ENCODE measurements around the gene GRAP.
A peak's percentile ranks its signal among the peaks of the same experiment; 100 is the strongest.
"Not testable (repeated sequence)": the region's sequence is repeated elsewhere in the genome, so short reads cannot be mapped to it uniquely, and the experiment has no call there.

The GRAP gene

DNA sequence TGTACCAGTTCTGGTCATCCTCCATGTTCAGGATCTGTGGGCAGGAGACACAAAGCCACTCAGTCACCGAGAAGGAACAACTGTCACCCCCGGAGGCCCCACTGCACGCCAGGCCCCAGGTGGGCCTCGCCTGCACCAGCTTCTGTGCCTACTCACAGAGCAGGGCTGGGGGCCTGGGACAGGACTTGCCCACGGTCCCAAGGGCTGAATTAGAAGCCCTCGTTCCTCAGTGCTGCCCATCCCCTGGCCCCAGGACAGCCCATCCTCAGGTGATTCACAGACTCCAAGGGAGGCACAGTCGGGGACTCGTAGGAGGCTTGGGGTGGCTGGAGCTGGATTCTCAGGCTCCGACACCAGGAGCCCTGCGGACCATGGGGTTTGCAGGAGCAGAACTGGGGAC lies 4.9 kb downstream of the GRAP start:
- not testable (repeated sequence) for DNase-seq

DNA sequence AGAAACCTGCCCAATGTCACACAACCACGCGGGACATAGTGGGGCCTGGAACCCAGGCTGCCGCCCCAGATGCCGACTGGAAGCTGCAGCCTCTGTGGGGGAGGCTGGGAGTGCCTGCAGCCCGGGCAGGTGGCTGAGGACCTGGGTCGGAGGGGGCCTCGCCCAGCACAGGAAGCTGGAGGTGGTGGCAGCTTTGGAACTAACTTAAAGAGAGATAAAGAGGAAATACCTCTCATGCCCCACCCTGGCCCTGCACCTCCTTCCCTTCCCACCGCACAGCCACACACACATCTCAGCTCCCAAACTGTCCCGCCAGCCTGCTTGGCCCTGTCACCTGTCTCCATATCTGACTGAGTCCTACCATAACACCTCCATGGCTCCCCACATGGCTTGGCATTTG lies 6.4 kb downstream of the GRAP start:
- DNase-seq = not testable (repeated sequence)

DNA sequence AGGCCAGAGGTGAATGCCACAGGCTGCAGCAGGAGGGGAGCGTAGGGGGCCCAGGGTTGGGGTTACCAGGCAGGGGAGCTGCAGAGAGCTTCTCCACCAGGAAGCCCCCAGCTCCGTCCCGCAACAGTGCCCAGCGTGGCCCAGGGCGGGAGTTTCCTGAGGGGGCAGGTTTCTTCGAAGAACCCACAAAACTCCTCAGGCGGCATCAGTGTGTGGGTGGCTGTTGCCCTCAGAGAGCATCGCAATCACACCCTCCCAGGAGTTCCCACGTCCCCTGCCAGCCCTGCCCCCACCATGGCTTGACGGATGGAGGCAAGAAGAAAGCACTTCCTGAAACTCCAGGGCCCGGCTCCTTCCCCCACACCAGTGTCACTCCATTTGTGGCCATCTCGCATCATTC lies 8.0 kb downstream of the GRAP start:
- DNase-seq = not testable (repeated sequence)

DNA sequence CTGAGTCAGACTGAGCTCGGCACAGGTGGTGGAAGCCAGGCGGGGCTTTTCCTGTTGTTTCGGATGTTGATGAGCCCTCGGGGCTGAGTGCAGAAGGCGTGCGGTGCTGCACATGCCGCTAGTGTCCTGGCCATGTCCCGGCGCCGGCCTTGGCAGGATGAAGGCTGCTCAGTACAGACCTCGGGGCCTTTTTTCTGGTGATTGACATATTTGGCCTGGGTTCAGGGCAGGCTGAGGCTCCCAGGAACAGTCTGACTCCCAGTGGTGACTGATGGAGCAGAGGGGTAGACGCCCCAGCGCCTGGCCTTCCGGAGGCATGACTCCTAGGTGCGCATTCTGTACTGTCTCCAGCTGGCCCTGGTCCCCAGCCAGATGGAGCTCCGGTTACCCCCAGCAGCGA lies 8.8 kb downstream of the GRAP start:
- not testable (repeated sequence) for DNase-seq

DNA sequence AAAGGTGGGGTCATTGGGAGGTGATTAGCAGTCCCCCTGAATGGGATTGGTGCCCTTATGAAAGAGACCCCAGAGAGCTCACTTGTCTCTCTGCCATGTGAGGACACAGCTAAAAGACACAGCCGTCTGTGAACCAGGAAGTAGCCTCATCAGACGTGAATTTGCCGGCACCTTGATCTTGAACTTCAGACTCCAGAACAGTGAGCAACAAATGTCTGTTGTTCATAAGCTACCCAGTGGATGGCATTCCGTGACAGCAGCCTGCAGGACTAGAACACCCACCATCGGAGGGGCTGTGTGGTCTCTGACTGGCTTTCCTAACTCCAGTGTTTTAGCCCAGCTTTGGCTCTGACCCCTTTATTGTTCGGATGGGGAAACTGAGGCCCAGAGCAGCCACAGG lies 9.2 kb downstream of the GRAP start:
- not testable (repeated sequence) for DNase-seq

DNA sequence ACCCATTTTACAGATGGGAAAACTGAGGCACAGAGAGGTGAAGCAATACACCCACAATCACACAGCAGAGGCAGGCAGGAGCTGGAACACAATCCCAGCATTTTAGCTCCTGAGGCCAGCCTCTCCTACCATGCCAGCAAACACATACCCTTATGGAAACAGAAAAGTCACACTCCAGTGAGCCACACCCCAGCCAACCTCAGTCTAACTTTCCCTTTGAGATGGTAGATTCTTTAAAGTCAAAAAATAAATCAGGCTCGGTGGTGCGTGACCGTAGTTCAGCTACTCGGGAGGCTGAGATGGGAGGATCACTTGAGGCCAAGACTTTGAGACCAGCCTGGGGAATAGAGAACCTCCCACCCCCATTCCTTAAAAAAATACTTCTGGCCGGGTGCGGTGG lies 10.6 kb downstream of the GRAP start:
- not testable (repeated sequence) for DNase-seq

DNA sequence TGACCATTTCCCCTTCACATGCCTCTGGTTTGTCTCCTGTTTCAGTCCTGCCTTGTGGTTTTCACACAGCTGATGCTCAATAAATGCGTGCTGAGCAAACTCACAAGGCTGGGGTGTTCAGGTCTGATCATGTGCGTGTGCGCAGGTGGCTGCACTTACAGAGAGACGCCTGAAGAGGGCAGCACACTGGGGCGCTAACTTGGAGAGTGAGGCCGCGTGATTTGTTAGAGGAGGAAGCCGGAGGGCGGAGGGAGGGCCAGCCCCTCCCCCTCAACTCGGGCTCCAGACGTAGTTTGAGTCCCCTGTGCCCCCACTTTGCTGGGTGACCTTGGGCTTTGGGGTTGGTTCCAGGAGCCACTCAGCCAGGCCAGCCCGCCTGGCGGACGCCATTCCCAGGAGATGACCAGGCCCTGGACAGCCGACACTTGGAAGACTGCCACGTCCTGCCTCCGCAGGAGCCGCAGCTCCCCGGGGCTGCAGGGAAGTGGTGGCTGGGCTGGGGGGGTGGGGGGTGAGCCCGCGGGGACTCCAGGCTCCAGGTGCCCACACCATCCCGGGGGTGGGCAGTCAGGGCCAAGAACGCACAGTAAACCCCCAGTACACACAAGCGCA lies 14.3 kb downstream of the GRAP start:
- not testable (repeated sequence) for DNase-seq

DNA sequence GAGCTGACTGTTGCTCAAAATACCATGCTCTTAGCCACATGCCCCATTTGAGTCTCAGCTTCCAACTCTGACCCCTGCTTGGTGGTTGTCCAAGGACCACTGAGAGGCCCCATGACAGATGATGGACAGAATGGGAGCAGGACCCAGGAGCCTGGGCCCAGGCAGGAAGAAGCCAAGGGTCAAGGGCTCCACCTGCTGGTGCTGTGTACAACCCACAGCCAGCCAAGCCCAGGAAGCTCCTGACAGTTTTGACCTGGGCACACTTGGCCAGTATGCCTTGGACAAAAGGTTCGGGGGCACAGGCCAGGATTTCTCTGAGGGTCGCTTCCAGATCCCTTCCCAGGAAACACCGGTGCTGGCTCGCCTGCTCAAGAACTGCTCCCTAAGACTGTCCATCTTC lies 15.0 kb downstream of the GRAP start:
- DNase-seq = peak; percentile 63

DNA sequence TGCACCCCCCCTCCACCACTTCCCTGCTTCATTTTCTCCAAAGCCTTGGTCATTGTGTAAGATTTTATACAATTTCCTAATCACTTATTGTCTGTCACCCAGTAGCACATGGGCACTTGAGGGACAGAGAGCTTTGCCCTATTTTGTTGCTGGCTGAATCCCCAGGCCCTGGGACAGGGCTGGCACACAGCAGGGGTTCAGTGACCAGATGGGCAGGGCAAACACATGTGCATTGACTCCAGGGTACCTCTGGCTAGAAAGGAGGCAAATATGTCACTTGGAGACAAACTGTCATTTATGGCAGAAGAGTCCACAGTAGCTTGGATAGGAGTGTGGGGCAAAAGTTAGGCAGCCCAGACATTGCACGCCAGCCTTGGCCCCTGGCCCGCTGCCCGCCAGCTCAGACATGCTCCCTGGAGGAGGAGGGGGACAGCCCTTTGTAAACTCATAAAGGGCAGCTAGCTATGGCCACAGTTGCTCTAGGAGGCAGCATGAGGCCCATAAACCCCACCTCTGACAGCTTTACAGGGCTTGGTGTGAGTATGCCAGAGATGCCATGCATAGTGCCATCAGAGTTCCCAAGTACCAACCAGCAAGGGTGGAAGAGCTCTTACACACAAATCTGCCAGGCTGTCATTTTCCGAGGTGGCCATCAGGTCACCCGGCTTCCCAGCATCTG lies 15.8 kb downstream of the GRAP start:
- DNase-seq = not testable (repeated sequence)

DNA sequence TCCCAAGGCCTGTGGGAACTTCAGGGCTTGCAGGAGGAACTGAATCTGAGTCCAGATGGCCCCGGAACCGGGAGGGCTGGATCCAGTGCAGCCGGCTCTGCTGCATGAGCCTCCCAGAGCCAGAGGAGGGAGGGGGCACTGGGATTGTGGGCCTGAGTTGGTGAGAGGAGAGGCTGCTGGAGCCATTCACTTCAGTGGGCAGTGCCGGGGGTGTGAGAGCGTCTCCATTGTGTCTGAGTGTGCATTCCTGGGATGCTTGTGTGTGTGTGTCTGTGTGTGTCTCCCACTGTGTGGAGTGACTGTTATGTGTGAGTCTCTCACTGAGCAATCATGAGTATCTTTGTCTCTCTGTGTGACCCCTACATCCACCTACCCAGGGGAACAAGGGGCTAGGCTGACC lies 17.0 kb downstream of the GRAP start:
- DNase-seq = not testable (repeated sequence)

DNA sequence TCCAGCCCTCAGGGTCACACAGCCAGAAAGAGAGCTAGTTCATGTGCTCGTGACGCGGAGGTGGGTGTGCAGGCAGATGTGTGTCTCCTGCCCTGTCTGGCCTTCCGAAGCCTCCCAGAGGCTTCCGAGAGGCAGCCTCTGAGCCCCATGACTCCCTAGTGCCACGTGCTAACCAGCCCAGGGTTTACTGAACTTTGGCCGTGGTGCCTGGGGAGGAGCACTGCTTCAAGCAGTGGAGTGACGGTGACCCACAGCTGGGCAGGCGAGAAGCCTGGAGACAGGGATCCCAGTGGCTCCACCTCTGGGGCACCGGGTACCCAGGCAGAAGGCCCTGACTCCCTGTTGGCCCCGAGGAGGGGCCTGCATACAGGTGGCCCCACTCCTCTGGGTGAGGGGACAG lies 18.1 kb downstream of the GRAP start:
- DNase-seq = not testable (repeated sequence)

DNA sequence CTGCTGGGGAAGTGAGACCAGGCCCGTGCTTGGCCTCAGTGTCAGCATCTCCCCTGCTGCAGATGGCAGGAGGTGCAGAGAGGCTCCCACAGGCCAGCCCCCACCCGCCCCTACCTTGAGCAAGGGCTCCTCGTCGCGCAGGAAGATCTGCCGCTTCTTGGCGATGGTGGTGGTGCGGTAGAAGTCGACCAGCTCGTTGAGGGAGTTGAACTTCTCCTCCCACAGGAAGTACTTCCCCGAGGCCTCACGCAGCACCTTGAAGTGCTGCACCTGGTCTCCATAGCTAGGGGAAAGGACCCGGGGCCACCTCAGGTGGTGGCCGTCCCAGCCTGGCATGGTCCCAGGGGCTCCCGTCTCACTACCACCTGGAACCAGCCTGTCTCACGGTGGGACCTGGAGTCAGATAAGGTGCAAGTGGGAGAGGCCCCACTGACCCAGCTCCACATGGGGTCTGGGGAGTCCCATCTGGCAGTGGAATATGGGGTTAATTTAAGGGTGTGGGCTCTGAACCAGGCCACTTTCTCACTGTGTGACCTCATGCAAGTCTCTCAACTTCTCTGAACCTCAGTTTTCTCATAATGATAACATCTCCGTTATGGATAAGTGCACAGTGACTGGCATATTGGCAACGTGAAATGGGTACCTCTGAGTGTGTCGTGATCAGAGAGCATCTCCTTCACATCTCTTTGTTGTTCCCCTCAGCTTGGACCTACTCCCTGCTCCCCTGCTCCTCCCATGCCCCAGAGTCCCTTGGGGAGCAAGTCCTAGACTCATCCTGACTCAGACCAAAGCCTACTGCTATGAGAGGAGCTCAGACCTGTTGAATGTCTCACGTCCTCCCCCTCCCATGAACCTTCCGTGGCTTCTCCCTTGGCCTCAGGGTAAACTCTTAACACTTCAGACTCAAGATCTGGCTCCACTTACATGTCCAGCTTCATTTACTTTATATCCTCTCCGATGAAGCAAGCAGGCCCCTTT lies 22.4 kb downstream of the GRAP start:
- peak; percentile 32 for DNase-seq

DNA sequence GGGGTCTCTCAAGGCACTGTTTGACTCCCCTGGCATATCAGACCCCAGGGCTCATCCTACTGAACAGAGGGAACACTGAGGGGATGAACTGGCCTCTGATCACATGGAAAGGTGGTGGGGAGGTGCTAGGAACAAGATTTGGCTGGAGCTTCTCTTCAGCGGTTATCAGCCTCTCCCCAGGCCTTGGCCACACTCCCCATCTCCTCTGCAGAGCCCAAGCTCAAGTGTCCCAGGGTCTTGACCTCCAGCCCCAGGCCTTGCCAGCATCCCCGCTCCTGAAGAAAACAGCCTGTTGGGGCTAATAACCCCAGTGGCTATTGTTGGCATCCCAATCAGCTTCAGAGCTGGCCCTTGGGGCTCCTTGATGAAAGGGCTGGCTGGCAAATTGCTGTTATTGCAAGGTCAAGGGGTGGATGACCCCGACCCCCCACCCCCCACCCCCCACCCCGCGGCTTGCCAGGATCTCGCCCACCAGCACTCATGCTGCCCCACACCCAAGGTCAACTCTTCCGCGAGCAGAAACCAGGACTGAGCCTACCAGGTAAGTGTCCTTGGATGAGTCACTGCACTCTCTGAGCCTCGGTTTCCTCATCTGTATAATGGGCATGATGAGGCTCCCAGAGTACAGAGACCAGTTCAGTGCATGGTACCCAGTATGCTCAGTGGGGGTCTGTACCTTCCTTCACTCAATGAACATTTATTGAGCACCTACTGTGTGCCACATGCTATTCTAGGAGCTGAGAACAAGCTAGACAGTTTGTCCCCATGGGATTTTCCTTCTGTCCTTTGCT lies 23.4 kb downstream of the GRAP start:
- no peak for DNase-seq

DNA sequence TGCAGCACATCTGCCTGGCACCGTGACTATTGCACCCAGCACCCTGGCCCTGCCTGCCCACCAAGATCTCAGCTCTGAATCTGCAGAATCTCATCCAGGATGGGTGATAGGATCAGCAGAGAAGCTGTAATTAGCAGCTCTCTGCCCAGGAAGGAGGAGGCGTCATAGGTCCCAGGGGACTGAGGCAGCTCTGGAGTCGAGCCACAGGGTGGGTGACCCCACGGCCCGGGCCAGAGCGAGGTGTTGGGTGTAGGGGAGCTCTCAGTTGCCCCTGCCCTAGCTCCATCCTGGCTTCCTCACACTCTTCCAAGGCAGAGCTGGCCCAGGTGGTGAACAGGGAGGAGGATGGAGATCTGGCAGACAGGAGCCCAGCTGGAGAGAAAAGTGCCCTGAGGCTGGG lies 24.0 kb downstream of the GRAP start:
- no peak for DNase-seq

DNA sequence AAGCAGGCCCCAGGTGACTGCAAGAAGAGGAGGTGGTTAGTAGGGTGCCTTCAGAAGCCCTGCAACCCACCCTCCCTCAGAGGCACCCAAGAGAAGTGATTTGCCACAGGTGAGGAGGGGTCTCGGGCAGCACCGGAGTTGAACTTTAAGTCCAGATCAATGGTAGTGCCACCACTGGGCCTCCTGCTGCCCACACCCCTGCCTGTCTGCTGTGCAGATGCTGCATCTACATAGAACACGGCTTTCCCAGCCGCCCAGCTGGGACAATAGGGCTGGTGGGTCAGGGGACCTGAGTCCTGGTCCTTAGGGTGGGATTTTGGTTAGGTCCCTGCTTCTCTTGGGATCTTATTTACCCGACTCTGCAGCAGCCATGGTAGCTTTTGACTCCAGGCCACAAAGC lies 24.6 kb downstream of the GRAP start:
- DNase-seq = no peak

DNA sequence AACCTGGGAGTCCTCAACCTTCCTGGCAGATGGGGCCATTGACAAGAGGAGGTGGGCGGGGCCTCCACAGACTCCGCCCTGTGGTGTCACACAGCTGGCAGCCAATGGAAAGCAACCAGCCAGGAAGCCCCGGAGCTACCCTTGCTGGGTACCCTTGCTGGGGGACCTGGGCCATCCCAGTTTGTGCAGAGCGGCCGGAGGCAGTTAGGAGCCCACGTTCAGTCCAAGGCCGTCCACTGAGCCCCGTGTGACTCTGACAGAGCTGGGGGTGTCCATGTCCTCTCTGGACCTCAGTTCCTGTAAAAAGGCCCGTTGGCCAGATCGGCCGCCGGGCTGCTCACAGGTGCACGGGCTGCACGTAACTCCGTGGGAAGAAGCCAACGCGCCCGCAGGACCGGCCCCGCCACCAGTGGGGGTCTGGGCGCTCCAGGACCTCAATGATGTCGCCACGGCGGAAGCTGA lies 25.1 kb downstream of the GRAP start:
- peak; percentile 73 for DNase-seq

DNA sequence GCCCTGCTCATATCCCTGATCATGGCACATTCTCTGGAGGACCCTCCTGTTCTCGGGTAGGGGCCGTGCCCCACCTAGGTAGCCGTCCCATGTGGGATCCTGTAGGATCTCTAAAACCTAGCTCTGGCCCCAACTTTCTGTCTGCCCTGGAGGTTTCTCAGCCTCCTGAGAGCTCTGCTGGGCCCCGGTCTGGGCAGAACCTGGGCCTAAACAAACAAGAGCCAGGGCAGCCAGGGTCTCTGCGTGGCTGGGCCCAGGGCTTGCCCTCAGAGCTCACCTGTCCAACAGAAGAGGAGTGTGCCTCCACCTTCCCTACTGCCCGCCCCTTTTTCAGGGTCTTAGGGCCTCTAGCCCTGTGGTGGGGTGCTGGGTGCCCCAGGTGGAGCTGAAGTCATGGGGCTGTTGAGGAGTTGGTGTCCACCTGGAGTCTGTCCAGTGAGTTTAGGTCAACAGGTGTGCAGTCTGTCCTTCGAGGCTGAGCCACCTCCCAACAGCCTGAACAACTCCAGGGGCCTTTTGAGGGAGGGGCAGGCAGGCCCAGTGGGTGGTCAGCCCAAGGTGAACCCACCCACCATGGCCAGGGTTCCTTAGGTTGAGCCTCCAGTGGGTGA lies 25.6 kb downstream of the GRAP start:
- not testable (repeated sequence) for DNase-seq

DNA sequence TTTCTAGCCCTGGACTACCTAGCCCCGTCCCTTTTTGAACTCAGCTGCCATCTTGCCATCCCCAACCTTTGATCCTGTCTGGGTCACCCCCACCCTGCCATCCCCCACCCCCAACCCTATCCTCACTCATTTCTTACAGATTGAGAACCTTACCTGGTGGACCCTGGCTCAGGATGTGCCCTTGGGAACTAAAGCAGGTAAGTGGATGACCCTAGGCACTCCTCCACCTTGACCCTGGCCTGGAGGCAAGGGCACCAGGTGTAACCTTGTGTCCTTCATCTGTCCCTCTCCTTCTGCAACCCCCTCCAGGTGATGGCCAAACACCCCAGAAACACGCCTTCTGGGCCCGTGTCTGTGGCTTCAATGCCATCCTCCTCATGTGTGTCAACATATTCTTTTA lies 26.7 kb downstream of the GRAP start:
- DNase-seq = no peak

DNA sequence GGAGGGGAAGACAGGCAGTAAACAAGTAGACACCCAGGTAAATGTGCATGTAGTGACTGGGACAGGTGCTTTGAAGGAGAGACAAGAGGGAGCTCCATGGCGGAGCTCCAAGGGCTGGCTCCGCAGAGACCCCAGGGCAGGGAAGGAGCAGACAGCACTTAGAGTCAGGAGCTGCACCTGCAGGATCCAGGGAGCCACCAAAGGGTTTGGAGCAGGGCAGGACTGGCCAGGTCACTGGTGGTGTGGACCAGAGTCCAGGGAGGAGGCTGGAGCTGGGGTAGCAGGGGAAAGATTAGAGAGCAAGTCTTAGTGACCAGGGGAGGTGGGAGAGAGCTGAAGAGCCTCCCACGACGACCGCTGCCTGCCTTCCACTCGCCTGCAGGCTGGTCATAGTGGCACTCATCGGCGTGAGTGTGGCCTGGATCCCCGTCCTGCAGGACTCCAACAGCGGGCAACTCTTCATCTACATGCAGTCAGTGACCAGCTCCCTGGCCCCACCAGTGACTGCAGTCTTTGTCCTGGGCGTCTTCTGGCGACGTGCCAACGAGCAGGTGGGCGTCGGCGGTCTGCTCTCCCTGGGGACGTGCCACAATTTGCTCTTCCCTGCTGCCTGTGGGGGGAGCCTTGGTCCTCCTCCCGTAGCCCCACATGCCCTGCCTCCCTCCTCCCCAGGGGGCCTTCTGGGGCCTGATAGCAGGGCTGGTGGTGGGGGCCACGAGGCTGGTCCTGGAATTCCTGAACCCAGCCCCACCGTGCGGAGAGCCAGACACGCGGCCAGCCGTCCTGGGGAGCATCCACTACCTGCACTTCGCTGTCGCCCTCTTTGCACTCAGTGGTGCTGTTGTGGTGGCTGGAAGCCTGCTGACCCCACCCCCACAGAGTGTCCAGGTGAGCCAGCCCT lies 27.5 kb downstream of the GRAP start:
- no peak for DNase-seq

DNA sequence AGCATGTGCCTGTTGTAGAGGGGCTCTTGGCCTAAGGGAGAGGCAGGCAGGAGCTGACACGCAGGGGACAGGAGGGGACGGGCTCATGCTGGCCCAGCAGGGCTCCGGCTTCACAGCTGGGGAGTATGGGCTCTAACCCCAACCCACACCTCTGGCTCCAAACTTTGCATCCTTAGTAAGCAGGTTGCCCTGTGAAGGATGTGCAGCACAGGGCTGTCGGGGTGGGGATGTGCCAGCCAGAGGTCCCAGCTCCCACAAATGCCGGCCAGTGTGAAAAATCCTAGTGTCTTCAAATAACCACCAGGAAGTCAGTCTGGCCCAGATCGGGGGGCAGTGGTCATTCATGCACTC lies 28.2 kb downstream of the GRAP start:
- no peak for DNase-seq
